Transverse colon (tissue), 4 donors: ENCODE results near the gene BDKRB2. TPM values are rescaled to one million over a fixed set of nuclear protein-coding genes. Genes with fewer than 3 reads are reported as not detected.

Source experiments
- DNase-seq: peaks from one replicate; pipeline ENCODE4 v3.0.0-alpha.2; 2019
- H3K27ac ChIP-seq, 4 donors: fragments of 200-600 bp; sonication (generic); 2 replicates each; pipeline ENCODE4 v1.5.1; 2016 to 2018; ENCODE audit warnings: inconsistent platforms in 4 of 4
- H3K27me3 ChIP-seq: fragments of 200-600 bp; sonication (generic); 2 replicates; pipeline ENCODE4 v1.5.1; 2017; ENCODE audit warnings: inconsistent platforms
- H3K36me3 ChIP-seq, 4 donors: fragments of 200-600 bp; sonication (generic); 2 replicates each; pipeline ENCODE4 v1.5.1; 2017 to 2019; ENCODE audit warnings: inconsistent platforms in 4 of 4
- H3K4me1 ChIP-seq, 4 donors: fragments of 200-600 bp; sonication (generic); 2 replicates each; pipeline ENCODE4 v1.5.1; 2017 to 2020; ENCODE audit warnings: inconsistent platforms in 4 of 4
- H3K4me3 ChIP-seq, 4 donors: fragments of 200-600 bp; sonication (generic); 1 replicate in 1 of 4; 2 replicates in 3 of 4; pipeline versions ENCODE4 v1.5.1 to v1.6.1; 2017 to 2019; ENCODE audit warnings: inconsistent platforms in 4 of 4
- H3K9me3 ChIP-seq, 2 donors: fragments of 200-600 bp; sonication (generic); 2 replicates each; pipeline ENCODE4 v1.5.1; 2017 to 2019; ENCODE audit warnings: inconsistent platforms in 2 of 2
- EP300 ChIP-seq: sonication (generic); formaldehyde crosslinking; IDR thresholded peaks from one replicate; pipeline ENCODE4 v1.6.1; 2017; ENCODE audit warnings: antibody characterized with exemption, low read depth
- POLR2A ChIP-seq: fragments of 450-650 bp; IDR thresholded peaks from one replicate; pipeline ENCODE4 v1.6.1; 2016; ENCODE audit warnings: antibody characterized with exemption, mild to moderate bottlenecking, moderate library complexity
- POLR2AphosphoS5 ChIP-seq, 3 donors: sonication (generic); formaldehyde crosslinking; IDR thresholded peaks; one replicate each; pipeline ENCODE4 v1.6.1; 2016; ENCODE audit warnings: antibody characterized with exemption in 3 of 3
- WGBS, 2 donors: methylation state at CpG; one replicate each; pipeline ENCODE4 v1.1.5; 2018; ENCODE audit warnings: low coverage in 1 of 2; 5-methylcytosine and 5-hydroxymethylcytosine counted together
- in situ Hi-C, 4 donors: fragments of 200-750 bp; cut with MboI; loops; one replicate each; pipeline versions ENCODE4 v1.15.0 to v1.15.1; 2017; ENCODE audit warnings: low sequenced_read_pairs in 3 of 4, low pct_ligation_motif_present in 1 of 4, low pct_unique_long_range_greater_than_20kb in 1 of 4
- intact Hi-C: fragments of 100-400 bp; cut with DNase I; formaldehyde crosslinking; loops from one replicate; pipeline ENCODE4 v1.15.1; 2023; ENCODE audit warnings: low total_unique reads
- total RNA-seq, 4 donors: library from RNA; depleted of rRNA; stranded (reverse); fragments of >200 nt; gene quantifications; one replicate each; pipeline ENCODE4 v1.1.0, GENCODE V29; 2016
- TF ChIP-seq, protein P1 (sequence below), 5 experiments: fragments of 200-600 bp in 3 of 5; fragments of 450-650 bp in 2 of 5; sonication (generic) in 3 of 5; IDR thresholded peaks; 1 replicate in 2 of 5; 2 replicates in 3 of 5; pipeline ENCODE4 v1.5.1; 2016 to 2017; ENCODE audit warnings: antibody characterized with exemption in 5 of 5, inconsistent platforms in 3 of 5, mild to moderate bottlenecking in 2 of 5, moderate library complexity in 1 of 5

The BDKRB2 gene
- total RNA-seq, 4 donors from 2014 or later: 2.6 to 19.8 (median 17.4) TPM

DNA sequence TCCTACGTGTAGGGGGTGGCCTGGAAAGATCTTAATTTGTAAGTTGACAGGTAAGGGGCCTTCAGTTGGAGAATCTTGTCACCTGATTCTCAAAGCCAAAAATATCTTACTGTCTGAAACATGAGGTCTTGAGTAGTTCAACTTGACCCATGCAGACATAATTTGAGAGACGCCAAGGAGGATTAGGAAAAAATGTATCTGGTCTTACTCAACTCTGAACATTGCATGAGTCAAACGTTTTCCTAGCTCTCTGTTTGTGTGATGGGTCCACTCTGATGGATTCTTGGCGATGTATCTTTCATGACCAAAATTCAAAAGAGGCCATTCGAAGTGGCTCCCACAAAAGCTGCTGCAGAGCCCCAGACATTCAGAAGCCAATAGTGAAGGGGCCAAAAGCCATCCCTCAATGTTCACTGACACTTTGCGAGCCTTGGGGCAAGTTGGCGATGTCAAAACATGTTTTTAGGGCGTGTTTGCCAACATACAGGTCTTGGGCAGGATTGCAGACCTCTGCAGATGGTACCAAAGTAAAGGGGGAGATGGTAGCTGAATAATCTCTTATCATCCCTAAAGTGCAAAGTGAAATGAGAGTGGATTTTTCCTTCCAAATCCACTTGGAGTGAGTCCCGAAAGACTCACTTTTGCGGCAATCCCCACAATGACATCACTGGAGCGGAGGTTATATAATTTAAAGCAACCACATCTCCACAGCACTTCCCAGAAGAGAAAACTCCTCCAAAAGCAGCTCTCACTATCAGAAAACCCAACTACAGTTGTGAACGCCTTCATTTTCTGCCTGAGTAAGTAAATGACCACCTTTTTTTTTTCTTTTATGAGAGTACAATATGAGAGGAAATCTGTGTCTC, 51.1 kb downstream of the BDKRB2 start, which contains the start of gene BDKRB1:
TSS of gene BDKRB1 (plus strand) at position 710 of the 866 bp plus-strand sequence. CDS start 7,473 bp downstream, outside the sequence.
- Histone ChIP-seq H3K9me3 (no peaks in the 10 kb centered on the region), H3K27me3 (no peaks in the 10 kb centered on the region), H3K36me3 (no peaks in the 10 kb centered on the region), H3K4me3 (no peak within 1 kb of the TSS), H3K4me1 (peaks cover 3 to 29% (median 9%) of the 10 kb centered on the region in 4 donors), H3K27ac (peak within 1 kb of the TSS; percentile 69 to 82 (median 77))
- TF ChIP-seq POLR2AphosphoS5 (IDR thresholded peaks at IDR 0.05): peak; percentile 76 to 83 (median 77)
- TF ChIP-seq EP300: no peak
- TF ChIP-seq, protein P1, sequence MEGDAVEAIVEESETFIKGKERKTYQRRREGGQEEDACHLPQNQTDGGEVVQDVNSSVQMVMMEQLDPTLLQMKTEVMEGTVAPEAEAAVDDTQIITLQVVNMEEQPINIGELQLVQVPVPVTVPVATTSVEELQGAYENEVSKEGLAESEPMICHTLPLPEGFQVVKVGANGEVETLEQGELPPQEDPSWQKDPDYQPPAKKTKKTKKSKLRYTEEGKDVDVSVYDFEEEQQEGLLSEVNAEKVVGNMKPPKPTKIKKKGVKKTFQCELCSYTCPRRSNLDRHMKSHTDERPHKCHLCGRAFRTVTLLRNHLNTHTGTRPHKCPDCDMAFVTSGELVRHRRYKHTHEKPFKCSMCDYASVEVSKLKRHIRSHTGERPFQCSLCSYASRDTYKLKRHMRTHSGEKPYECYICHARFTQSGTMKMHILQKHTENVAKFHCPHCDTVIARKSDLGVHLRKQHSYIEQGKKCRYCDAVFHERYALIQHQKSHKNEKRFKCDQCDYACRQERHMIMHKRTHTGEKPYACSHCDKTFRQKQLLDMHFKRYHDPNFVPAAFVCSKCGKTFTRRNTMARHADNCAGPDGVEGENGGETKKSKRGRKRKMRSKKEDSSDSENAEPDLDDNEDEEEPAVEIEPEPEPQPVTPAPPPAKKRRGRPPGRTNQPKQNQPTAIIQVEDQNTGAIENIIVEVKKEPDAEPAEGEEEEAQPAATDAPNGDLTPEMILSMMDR (IDR thresholded peaks at IDR 0.05): no peak
- WGBS, 2 donors: 34 to 52% methylated on average over 7 to 12 of the region's 12 CpGs
- in situ Hi-C loops (no loop called here), intact Hi-C loops (no loop called here)
- no peak for DNase-seq

DNA sequence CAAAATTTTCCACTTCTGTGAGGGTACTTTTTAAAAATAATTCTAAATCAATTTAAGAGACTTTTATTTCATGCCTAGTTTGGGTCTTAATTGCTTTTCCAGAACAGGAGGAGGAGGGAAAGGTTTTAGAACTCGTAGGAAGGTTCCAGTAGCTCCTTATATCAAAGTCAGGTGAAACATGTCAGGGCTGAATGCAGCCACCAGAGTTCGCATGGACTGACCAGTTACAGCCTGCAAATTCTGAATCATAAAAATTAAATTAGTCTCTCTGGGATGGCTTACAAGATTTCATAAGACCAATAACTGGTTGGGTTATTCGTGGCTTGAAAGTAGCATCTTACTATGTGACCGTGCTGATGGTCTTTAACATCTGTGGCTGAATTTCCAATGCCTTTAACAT, 51.8 kb downstream of the BDKRB2 start:
- no peak for DNase-seq
- intact Hi-C loops (no loop called here), in situ Hi-C loops (no loop called here)
- Histone ChIP-seq H3K9me3 (no peaks in the 10 kb centered on the region), H3K4me1 (peaks cover 3 to 26% (median 9%) of the 10 kb centered on the region in 4 donors), H3K4me3 (no peak overlapping the region), H3K36me3 (no peaks in the 10 kb centered on the region), H3K27ac (peak overlapping the region; percentile 69 to 82 (median 77)), H3K27me3 (no peaks in the 10 kb centered on the region)
- TF ChIP-seq, protein P1 (IDR thresholded peaks at IDR 0.05): peak in 1 of 5 experiments; percentile 18
- no peak for TF ChIP-seq EP300
- WGBS, 2 donors: 28 to 53% methylated on average over 4 of the region's 4 CpGs

DNA sequence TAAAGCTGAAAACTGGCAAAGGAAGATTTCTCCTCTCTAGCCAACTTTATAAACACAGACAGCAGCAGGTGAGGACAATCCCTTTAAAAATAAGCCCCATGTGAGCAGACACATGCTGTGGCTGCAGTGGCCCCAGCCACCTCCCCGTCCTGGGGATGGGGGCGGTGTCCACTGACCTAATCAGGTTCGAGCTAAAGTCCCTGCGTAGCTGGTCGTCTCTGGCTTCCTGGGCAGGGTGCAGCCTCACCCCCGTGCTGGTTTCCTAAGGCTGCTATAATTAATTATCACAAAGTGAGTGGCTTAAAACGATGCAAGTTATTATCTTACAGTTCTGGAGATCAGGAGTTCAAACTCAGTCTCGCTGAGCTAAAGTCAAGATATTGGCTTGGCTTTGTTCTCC, 52.4 kb downstream of the BDKRB2 start:
- peak overlapping the region in 2 of 4 donors; percentile 76 to 82 for H3K27ac ChIP-seq
- H3K27me3 ChIP-seq: no peaks in the 10 kb centered on the region
- intact Hi-C loops: no loop called here
- TF ChIP-seq POLR2AphosphoS5 (IDR thresholded peaks at IDR 0.05): no peak
- no peak for TF ChIP-seq EP300
- TF ChIP-seq POLR2A: no peak
- no peaks in the 10 kb centered on the region for H3K36me3 ChIP-seq
- no peaks in the 10 kb centered on the region for H3K9me3 ChIP-seq
- H3K4me3 ChIP-seq: no peak overlapping the region
- no peak for DNase-seq
- peaks cover 3 to 26% (median 9%) of the 10 kb centered on the region in 4 donors for H3K4me1 ChIP-seq
- in situ Hi-C loops: no loop called here
- WGBS, 2 donors: 74 to 80% methylated on average over 1 to 8 of the region's 8 CpGs

DNA sequence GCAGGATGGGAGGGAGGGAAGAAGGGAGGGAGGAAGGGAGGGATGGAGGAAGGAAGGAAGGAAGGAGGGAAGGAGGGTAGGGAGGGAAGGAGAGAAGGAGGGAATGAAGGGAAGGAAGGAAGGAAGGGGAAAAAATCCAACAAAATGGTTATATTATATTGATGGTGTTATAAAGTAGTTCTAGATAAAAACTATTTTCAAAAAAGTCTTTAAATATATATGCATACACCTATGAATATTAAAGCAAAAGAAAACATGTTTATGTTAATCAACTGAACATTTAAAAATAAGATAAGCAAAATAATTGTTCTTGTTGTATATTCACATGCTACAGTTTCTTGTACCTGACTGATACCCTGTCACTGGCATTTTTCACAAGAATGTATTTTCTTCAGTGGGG, 53.3 kb downstream of the BDKRB2 start:
- DNase-seq: no peak
- Histone ChIP-seq H3K36me3 (no peaks in the 10 kb centered on the region), H3K9me3 (no peaks in the 10 kb centered on the region), H3K27me3 (no peaks in the 10 kb centered on the region), H3K4me3 (no peak overlapping the region), H3K4me1 (peaks cover under 1 to 23% (median 7%) of the 10 kb centered on the region in 4 donors), H3K27ac (no peak overlapping the region)
- intact Hi-C loops (no loop called here), in situ Hi-C loops (no loop called here)
- no peak for TF ChIP-seq POLR2A
- TF ChIP-seq EP300: no peak
- TF ChIP-seq, protein P1 (IDR thresholded peaks at IDR 0.05): no peak
- no peak for TF ChIP-seq POLR2AphosphoS5 (IDR thresholded peaks at IDR 0.05)
